Measurements from ENCODE around the gene IGFL1.

Gene IGFL1

DNA sequence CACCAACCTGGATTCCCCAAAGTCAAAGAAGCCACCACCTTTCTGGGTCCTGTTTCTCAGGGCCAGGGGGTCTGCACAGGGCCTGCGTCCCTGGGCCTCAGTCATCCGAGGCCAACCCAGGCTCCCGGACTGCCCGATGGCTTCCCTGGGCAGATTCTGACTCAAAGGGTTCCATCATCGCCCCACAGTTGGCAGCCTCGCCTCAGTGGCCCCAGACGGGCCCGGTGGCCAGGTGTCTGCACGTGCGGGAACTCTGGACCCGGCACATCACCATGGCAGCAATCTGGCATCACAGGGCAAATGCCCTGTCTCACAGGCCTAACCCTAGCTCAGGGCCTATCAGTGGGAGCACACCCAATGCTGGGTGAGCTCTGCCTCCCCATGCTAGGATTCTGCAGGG lies 2.9 kb downstream of the IGFL1 start:
- TF ChIP-seq, protein P1, sequence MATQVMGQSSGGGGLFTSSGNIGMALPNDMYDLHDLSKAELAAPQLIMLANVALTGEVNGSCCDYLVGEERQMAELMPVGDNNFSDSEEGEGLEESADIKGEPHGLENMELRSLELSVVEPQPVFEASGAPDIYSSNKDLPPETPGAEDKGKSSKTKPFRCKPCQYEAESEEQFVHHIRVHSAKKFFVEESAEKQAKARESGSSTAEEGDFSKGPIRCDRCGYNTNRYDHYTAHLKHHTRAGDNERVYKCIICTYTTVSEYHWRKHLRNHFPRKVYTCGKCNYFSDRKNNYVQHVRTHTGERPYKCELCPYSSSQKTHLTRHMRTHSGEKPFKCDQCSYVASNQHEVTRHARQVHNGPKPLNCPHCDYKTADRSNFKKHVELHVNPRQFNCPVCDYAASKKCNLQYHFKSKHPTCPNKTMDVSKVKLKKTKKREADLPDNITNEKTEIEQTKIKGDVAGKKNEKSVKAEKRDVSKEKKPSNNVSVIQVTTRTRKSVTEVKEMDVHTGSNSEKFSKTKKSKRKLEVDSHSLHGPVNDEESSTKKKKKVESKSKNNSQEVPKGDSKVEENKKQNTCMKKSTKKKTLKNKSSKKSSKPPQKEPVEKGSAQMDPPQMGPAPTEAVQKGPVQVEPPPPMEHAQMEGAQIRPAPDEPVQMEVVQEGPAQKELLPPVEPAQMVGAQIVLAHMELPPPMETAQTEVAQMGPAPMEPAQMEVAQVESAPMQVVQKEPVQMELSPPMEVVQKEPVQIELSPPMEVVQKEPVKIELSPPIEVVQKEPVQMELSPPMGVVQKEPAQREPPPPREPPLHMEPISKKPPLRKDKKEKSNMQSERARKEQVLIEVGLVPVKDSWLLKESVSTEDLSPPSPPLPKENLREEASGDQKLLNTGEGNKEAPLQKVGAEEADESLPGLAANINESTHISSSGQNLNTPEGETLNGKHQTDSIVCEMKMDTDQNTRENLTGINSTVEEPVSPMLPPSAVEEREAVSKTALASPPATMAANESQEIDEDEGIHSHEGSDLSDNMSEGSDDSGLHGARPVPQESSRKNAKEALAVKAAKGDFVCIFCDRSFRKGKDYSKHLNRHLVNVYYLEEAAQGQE (IDR thresholded peaks at IDR 0.05; ENCODE audit: insufficient read depth in 1 of 2, low read depth in 2 of 2, low read length in 2 of 2): no peak

DNA sequence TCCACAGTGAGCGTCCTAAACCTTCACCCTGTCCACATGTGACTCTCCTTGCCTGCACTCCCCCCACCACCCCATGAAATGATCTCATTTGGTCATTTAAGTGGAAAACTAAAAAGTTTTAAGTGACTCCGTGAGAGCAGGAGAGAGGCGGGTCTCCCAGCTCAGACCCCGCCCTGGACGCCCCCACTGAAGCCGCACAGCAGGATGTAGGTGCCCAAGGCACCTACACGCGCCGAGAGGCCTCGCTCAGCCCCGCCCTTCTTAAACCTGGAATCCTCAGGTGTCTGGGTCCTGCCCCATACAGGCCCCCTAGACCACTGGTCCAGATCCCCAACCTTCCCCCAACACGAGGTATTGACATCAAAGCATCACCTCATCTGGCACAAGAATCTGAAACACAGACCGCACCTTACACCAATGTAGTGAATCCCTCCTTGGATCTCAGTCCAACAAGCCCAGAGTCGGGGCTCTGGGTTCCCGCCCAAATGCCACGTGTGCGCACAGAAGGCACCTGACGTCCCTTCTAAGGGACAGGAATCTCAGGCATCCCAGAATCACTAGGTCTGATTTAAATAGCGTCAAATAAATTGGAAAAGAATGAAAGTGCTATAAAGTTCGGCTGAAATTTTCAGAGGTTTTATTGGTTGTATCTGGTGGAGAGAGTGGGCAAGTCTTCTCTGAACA lies 3.5 kb downstream of the IGFL1 start:
- TF ChIP-seq, protein P1 (IDR thresholded peaks at IDR 0.05; ENCODE audit: insufficient read depth in 1 of 2, low read depth in 2 of 2, low read length in 2 of 2): no peak
- TF ChIP-seq SIN3A (IDR thresholded peaks at IDR 0.05; ENCODE audit: borderline replicate concordance, insufficient read depth, low read length): no peak
- no peak for TF ChIP-seq POLR2AphosphoS5 (IDR thresholded peaks at IDR 0.05; ENCODE audit: low read depth, low read length)
- TF ChIP-seq FOXP2 (optimal IDR thresholded peaks at IDR 0.05; ENCODE audit: borderline replicate concordance, extremely low read depth, extremely low read length, insufficient read depth): no peak
- TF ChIP-seq TAF1 (IDR thresholded peaks at IDR 0.05; ENCODE audit: borderline replicate concordance, insufficient read depth, low read length): no peak

DNA sequence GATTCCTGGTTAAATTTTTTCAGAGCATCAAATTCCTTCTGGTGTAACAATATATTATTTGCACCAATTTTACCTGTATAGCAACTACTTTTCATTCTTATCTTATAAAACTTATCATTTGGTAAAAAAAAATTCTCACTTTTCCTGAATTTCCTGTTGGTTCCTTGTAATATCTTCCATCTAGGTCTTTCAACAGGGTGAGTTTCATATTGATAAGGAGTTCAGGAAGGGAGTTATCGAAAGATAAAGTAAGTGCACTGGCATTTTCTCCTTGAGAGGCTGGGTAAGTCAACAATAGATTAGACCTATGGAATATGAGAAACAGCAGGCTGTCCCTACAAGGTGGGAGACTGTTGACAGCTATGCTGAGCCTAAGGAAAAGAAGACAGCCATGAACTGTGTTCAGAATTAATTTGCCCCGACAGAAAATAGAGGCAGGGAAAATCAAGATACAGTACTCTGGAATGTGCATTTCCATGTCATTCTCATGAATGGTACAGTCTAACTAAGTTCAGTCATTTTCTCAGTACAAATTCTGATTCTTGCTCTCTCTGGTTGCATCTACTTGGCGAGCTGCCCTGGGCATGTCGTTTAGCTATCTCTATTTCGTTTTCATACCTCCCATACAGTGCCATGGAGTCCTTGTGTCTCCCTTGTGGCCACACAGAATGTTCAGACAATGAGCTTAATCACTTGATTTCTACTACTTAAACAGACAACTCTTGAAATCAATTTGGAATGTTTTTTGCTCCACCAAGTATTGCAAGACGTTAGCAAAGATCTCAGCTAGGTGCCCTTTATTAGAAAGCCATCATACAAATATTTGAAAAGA lies 9.9 kb downstream of the IGFL1 start:
- TF ChIP-seq, protein P1 (IDR thresholded peaks at IDR 0.05; ENCODE audit: insufficient read depth in 1 of 2, low read depth in 2 of 2, low read length in 2 of 2): no peak
- no peak for TF ChIP-seq FOXP2 (optimal IDR thresholded peaks at IDR 0.05; ENCODE audit: borderline replicate concordance, extremely low read depth, extremely low read length, insufficient read depth)
- no peak for TF ChIP-seq POLR2AphosphoS5 (IDR thresholded peaks at IDR 0.05; ENCODE audit: low read depth, low read length)
- no peak for TF ChIP-seq TAF1 (IDR thresholded peaks at IDR 0.05; ENCODE audit: borderline replicate concordance, insufficient read depth, low read length)
- TF ChIP-seq SIN3A (IDR thresholded peaks at IDR 0.05; ENCODE audit: borderline replicate concordance, insufficient read depth, low read length): no peak

DNA sequence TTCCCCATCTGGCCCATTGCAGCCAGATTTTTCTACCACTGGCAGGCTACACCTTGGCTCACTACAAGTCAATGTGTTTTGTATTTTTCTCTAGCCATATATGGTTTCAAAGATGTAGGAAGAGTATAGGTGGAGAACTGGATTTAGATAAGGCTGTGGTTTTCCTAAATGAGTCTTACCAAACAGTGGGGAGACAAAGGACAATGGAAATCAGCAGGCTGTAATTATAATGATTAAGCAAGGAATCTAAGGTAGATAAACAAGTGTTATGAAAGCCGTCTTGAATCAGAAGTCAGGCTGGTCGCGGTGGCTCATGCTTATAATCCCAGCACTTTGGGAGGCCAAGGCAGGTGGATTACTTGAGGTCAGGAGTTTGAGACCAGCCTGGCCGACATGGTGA lies 11.2 kb downstream of the IGFL1 start:
- TF ChIP-seq TAF1 (IDR thresholded peaks at IDR 0.05; ENCODE audit: borderline replicate concordance, insufficient read depth, low read length): no peak
- no peak for TF ChIP-seq FOXP2 (optimal IDR thresholded peaks at IDR 0.05; ENCODE audit: borderline replicate concordance, extremely low read depth, extremely low read length, insufficient read depth)
- no peak for TF ChIP-seq POLR2AphosphoS5 (IDR thresholded peaks at IDR 0.05; ENCODE audit: low read depth, low read length)
- no peak for TF ChIP-seq SIN3A (IDR thresholded peaks at IDR 0.05; ENCODE audit: borderline replicate concordance, insufficient read depth, low read length)

DNA sequence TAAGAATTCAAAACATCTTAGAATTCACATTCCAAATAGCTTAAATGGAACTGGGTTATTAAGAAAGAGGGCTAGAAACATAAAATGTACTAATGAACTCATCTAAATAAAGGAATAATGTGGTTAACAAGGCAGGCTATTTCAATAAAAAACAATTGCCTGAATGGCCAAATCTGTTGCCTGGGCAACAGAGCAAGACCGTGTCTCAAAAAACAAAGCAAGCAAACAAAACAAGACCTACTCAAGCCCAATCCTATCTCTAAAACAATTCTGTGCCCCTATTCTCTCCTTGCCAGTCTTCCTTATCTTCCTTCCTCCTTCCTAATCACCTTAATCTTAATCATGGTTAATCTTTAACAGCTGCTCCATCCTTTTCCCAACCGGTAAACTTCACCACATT lies 12.1 kb downstream of the IGFL1 start:
- TF ChIP-seq SIN3A (IDR thresholded peaks at IDR 0.05; ENCODE audit: borderline replicate concordance, insufficient read depth, low read length): no peak
- no peak for TF ChIP-seq FOXP2 (optimal IDR thresholded peaks at IDR 0.05; ENCODE audit: borderline replicate concordance, extremely low read depth, extremely low read length, insufficient read depth)
- no peak for TF ChIP-seq POLR2AphosphoS5 (IDR thresholded peaks at IDR 0.05; ENCODE audit: low read depth, low read length)
- TF ChIP-seq, protein P1 (IDR thresholded peaks at IDR 0.05; ENCODE audit: insufficient read depth in 1 of 2, low read depth in 2 of 2, low read length in 2 of 2): no peak
- no peak for TF ChIP-seq TAF1 (IDR thresholded peaks at IDR 0.05; ENCODE audit: borderline replicate concordance, insufficient read depth, low read length)

Measured in PFSK-1 (cell line).